SU-DHL-6 (cell line): Measurements from ENCODE around the gene JUNB.

ENCODE experiments used
- CTCF ChIP-seq: fragments of 200-600 bp; sonication (generic); IDR thresholded peaks from one replicate; pipeline ENCODE4 v1.5.1; 2017; ENCODE audit warnings: antibody characterized with exemption, mild to moderate bottlenecking, low read length, moderate library complexity; ENCODE audit not compliant: insufficient read depth, poor library complexity, severe bottlenecking
- EZH2phosphoT487 ChIP-seq: fragments of 200-600 bp; sonication (generic), shearing (Covaris generic); conservative IDR thresholded peaks from 2 replicates; pipeline ENCODE4 v1.6.1; 2018; ENCODE audit warnings: mild to moderate bottlenecking, antibody characterized with exemption, low read length, moderate library complexity, mixed read lengths

DNA sequence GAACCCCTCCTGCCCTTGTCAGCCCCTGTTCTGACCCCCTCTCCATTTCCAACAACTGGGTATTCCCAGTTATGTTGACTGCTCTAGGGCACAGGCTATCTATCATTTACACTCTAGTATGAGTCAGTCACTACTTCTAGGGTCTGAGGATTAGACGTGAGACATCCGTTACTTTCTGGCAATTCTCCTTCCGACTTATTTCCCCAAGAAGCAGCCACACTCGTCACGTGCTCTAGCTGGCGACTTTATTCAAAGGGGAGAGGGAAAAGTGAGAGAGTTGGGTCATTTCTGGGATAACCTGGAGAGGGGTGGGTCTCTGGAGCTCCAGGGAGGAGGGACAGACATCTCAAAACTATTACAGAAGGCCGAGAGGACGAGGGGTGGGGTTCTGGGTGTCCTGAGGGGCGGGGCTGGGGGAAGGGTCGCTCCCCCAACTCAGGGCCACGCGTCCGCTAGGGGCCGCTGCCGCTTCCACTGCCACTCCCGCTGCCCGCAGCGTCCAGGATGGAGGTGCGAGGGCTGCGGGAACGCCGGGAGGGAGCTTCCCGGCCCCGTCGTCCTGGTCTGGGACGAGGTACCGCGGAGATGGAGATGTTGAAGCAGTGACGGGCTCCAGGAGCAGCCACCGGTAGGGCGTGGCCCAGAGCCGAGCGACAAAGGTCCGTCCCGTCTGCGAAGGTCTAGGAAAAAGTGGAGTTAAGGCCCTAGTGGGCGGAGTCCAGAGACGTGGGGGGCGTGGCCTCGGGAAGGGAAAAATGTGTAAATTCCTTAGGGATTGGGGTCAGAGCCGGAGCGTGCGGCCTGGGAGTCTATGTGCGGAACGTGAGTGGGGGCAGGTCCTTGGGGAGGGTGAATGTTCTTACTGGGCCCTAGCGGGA, 34.2 kb downstream of the JUNB start:
- TF ChIP-seq CTCF (peak; percentile 12), EZH2phosphoT487 (no peak)
